GM19025 (cell line): Measurements from ENCODE around the gene YTHDF1.
"Not testable (repeated sequence)": the region's sequence is repeated elsewhere in the genome, so short reads cannot be mapped to it uniquely, and the experiment has no call there.

Experiments
- ATAC-seq: cut with Tn5 transposase; IDR thresholded peaks from one replicate; pipeline ENCODE4 v1.9.1; 2021; ENCODE audit warnings: mild to moderate bottlenecking, low read depth, moderate library complexity; ENCODE audit not compliant: unreplicated experiment

Gene YTHDF1

GRCh38 chr20:63230800-63231268 is 14.9 kb upstream of the YTHDF1 start:
- no peak for ATAC-seq

GRCh38 chr20:63228806-63229205 is 12.9 kb upstream of the YTHDF1 start:
- ATAC-seq: no peak

GRCh38 chr20:63227260-63227659 is 11.3 kb upstream of the YTHDF1 start:
- no peak for ATAC-seq

- no peak for ATAC-seq
Measured at GRCh38 chr20:63226042-63226943, 10.4 kb upstream of the YTHDF1 start.

- no peak for ATAC-seq
Measured at GRCh38 chr20:63225082-63225454, 9.1 kb upstream of the YTHDF1 start.

- no peak for ATAC-seq
Measured at GRCh38 chr20:63224412-63225081, 8.6 kb upstream of the YTHDF1 start.

- ATAC-seq: no peak
Measured at GRCh38 chr20:63223826-63224207, 7.9 kb upstream of the YTHDF1 start.

GRCh38 chr20:63223121-63223825 is 7.3 kb upstream of the YTHDF1 start:
- no peak for ATAC-seq

GRCh38 chr20:63222541-63222940 is 6.6 kb upstream of the YTHDF1 start:
- no peak for ATAC-seq

GRCh38 chr20:63221400-63222053 is 5.6 kb upstream of the YTHDF1 start:
- ATAC-seq: not testable (repeated sequence)

- ATAC-seq: no peak
Measured at GRCh38 chr20:63220696-63221399, 4.9 kb upstream of the YTHDF1 start.

GRCh38 chr20:63219866-63220521 is 4.1 kb upstream of the YTHDF1 start:
- no peak for ATAC-seq

GRCh38 chr20:63219447-63219821 is 3.5 kb upstream of the YTHDF1 start:
- ATAC-seq: no peak

- no peak for ATAC-seq
Measured at GRCh38 chr20:63218701-63219446, 2.9 kb upstream of the YTHDF1 start.

GRCh38 chr20:63217706-63218105 is 1.8 kb upstream of the YTHDF1 start:
- no peak for ATAC-seq

- ATAC-seq: no peak
Measured at GRCh38 chr20:63216849-63217471, 1.0 kb upstream of the YTHDF1 start.

GRCh38 chr20:63215101-63216040 is 560 bp downstream of the YTHDF1 start:
- ATAC-seq: no peak
